ENCODE results near the gene PLCB1.

DNA sequence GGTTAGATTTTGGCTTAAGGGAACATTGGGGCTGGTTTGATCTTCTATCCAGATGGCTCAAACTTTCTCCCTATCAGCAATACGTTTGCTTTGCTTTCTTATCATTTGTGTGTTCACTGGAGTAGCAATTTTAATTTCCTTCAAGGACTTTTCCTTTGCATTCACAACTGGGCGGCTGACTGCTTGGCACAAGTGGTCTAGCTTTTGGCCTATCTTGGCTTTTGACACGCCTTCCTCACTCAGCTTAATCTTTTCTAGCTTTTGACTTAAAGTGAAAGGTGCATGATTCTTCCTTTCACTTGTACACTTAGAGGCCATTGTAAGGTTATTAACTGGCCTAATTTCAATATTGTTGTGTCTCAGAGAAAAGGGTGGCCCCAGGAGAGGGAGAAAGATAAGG lies 254.9 kb downstream of the PLCB1 start:
- TF ChIP-seq, protein P1, sequence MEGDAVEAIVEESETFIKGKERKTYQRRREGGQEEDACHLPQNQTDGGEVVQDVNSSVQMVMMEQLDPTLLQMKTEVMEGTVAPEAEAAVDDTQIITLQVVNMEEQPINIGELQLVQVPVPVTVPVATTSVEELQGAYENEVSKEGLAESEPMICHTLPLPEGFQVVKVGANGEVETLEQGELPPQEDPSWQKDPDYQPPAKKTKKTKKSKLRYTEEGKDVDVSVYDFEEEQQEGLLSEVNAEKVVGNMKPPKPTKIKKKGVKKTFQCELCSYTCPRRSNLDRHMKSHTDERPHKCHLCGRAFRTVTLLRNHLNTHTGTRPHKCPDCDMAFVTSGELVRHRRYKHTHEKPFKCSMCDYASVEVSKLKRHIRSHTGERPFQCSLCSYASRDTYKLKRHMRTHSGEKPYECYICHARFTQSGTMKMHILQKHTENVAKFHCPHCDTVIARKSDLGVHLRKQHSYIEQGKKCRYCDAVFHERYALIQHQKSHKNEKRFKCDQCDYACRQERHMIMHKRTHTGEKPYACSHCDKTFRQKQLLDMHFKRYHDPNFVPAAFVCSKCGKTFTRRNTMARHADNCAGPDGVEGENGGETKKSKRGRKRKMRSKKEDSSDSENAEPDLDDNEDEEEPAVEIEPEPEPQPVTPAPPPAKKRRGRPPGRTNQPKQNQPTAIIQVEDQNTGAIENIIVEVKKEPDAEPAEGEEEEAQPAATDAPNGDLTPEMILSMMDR (IDR thresholded peaks at IDR 0.05; ENCODE audit: low read depth, low read length, poor library complexity, severe bottlenecking): no peak
- TF ChIP-seq EZH2phosphoT487 (IDR thresholded peaks at IDR 0.05; ENCODE audit: borderline replicate concordance, low read length): no peak
